HL-60 (cell line): ENCODE results near the gene ARHGAP24.

ENCODE experiments used
- DNase-seq, 2 experiments: peaks; one replicate each; pipeline ENCODE4 v3.0.0-alpha.2; 2010 to 2020; ENCODE audit warnings: low read depth in 1 of 2, low spot score in 1 of 2
- H3K27ac ChIP-seq: fragments of 250-450 bp; sonication (Bioruptor Pico); replicated peaks from 2 replicates; pipeline ENCODE4 v1.5.1; 2020; ENCODE audit warnings: mild to moderate bottlenecking, moderate library complexity
- H3K27me3 ChIP-seq: fragments of 250-450 bp; sonication (Bioruptor Pico); 2 replicates; pipeline ENCODE4 v1.5.1; 2021; ENCODE audit warnings: mild to moderate bottlenecking, moderate library complexity; ENCODE audit not compliant: insufficient read depth, poor library complexity, severe bottlenecking
- H3K4me3 ChIP-seq: replicated peaks from 2 replicates; pipeline ENCODE4 v1.5.1; 2011; ENCODE audit warnings: mild to moderate bottlenecking, control low read depth, low read length; ENCODE audit not compliant: insufficient read depth
- GABPA ChIP-seq: IDR thresholded peaks from 2 replicates; pipeline ENCODE4 v1.6.1; 2012; ENCODE audit warnings: low read depth
- POLR2AphosphoS5 ChIP-seq: IDR thresholded peaks from 2 replicates; pipeline ENCODE4 v1.6.1; 2012; ENCODE audit warnings: low read depth
- SPI1 ChIP-seq: IDR thresholded peaks from 2 replicates; pipeline ENCODE4 v1.6.1; 2012; ENCODE audit warnings: low read depth, mild to moderate bottlenecking, borderline replicate concordance
- TF ChIP-seq, protein P1 (sequence below): IDR thresholded peaks from one replicate; pipeline ENCODE4 v1.5.1; 2011; ENCODE audit warnings: low read length, control low read depth, inconsistent platforms; ENCODE audit not compliant: insufficient read depth
- TF ChIP-seq, protein P2 (sequence below): IDR thresholded peaks from 2 replicates; pipeline ENCODE4 v1.6.1; 2012; ENCODE audit warnings: low read depth; ENCODE audit not compliant: insufficient replicate concordance

Gene ARHGAP24

DNA sequence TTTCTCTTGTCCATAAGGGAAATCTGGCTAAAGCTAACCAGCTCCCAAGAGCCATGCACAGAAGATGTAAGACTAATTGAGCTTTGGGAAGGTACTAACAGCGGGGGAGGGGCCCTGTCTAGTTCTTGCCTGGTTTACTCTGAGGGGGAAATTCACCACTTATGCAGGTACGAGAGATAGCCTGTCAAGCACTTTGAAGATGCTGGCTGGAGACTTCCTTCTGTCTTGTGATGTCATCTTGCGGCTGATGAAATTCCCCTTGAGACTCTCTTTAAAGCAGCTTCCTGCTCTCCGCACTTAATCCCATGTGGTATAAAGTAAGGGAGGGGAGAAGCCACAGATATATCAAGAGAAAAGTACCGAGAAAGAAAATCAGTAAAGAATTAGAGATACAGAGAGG, 539.6 kb downstream of the ARHGAP24 start:
- no peak overlapping the region for H3K27ac ChIP-seq
- H3K27me3 ChIP-seq = no peaks in the 10 kb centered on the region
- no peak for TF ChIP-seq POLR2AphosphoS5
- TF ChIP-seq SPI1 = no peak
- TF ChIP-seq, protein P1, sequence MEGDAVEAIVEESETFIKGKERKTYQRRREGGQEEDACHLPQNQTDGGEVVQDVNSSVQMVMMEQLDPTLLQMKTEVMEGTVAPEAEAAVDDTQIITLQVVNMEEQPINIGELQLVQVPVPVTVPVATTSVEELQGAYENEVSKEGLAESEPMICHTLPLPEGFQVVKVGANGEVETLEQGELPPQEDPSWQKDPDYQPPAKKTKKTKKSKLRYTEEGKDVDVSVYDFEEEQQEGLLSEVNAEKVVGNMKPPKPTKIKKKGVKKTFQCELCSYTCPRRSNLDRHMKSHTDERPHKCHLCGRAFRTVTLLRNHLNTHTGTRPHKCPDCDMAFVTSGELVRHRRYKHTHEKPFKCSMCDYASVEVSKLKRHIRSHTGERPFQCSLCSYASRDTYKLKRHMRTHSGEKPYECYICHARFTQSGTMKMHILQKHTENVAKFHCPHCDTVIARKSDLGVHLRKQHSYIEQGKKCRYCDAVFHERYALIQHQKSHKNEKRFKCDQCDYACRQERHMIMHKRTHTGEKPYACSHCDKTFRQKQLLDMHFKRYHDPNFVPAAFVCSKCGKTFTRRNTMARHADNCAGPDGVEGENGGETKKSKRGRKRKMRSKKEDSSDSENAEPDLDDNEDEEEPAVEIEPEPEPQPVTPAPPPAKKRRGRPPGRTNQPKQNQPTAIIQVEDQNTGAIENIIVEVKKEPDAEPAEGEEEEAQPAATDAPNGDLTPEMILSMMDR = no peak
- TF ChIP-seq, protein P2, sequence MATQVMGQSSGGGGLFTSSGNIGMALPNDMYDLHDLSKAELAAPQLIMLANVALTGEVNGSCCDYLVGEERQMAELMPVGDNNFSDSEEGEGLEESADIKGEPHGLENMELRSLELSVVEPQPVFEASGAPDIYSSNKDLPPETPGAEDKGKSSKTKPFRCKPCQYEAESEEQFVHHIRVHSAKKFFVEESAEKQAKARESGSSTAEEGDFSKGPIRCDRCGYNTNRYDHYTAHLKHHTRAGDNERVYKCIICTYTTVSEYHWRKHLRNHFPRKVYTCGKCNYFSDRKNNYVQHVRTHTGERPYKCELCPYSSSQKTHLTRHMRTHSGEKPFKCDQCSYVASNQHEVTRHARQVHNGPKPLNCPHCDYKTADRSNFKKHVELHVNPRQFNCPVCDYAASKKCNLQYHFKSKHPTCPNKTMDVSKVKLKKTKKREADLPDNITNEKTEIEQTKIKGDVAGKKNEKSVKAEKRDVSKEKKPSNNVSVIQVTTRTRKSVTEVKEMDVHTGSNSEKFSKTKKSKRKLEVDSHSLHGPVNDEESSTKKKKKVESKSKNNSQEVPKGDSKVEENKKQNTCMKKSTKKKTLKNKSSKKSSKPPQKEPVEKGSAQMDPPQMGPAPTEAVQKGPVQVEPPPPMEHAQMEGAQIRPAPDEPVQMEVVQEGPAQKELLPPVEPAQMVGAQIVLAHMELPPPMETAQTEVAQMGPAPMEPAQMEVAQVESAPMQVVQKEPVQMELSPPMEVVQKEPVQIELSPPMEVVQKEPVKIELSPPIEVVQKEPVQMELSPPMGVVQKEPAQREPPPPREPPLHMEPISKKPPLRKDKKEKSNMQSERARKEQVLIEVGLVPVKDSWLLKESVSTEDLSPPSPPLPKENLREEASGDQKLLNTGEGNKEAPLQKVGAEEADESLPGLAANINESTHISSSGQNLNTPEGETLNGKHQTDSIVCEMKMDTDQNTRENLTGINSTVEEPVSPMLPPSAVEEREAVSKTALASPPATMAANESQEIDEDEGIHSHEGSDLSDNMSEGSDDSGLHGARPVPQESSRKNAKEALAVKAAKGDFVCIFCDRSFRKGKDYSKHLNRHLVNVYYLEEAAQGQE = no peak
- no peak for TF ChIP-seq GABPA
- H3K4me3 ChIP-seq = no peak overlapping the region
- DNase-seq = no peak

DNA sequence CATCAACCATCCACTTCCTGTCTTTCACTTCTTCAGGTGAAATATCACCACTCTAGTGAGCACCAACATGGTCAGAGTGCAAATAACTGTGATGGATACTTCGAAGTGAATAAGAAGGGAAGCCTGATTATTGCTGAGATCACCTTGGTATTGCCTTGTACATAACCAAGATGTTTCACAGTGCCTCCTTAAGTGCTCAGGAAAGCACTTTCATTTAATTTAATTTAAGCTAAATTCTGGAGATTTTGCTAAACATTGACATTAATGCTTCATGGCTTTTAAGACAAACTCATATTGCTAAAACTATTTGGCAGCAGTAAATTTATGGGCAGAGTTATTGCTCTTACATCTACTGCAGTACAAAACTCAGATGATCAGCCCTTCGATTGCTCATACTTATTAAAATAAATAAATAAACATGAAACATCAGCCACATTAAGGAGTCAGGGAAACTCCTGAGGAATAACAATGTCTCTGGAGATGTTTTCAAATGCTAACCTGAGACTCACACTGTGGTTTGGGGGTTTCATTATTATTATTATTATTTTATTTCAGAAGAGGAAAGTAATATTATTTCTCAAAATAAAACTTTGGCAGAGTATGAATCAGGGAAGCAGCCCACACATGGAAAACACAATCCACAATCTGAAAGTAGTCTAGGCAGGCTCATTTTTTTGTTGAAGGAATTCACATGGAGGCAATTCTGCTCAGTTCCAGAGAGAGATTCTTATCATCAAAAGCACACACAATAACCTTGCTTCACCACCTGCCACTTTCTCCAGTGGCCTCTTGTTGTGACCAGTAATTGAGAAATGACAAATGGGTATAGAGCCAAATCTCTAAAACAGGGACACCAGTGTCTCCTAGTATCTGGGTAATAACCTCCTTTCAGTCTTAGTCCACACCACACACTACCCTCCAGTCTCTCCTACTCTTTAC, 540.7 kb downstream of the ARHGAP24 start:
- Histone ChIP-seq H3K4me3 (no peak overlapping the region), H3K27me3 (no peaks in the 10 kb centered on the region), H3K27ac (no peak overlapping the region)
- TF ChIP-seq, protein P2 = no peak
- no peak for TF ChIP-seq GABPA
- TF ChIP-seq, protein P1 = no peak
- no peak for TF ChIP-seq SPI1
- TF ChIP-seq POLR2AphosphoS5 = no peak
- DNase-seq = no peak

DNA sequence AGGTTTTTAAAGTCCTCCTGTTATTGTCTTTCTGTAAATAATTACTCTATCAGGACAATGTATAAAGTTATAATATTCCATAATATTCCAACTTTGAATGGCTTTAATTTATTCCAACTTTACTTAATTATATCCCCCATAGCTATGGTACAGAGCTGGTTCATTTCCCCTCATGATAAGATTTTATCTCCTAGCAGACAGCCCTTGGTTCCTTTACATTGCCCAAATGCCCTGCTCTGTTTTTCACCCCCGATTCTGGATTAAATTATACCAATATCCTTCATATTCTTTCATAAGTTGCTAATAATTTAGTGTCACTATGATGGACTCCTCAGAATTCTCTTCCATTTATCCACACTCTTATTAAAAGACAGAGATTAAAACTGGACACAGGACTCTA, 544.4 kb downstream of the ARHGAP24 start:
- no peak overlapping the region for H3K4me3 ChIP-seq
- no peak for DNase-seq
- TF ChIP-seq, protein P2 = no peak
- no peak for TF ChIP-seq GABPA
- no peak for TF ChIP-seq POLR2AphosphoS5
- no peak for TF ChIP-seq SPI1
- TF ChIP-seq, protein P1 = no peak

More for the DNA sequence above, 544.4 kb downstream of the ARHGAP24 start:
- no peak overlapping the region for H3K27ac ChIP-seq
- no peaks in the 10 kb centered on the region for H3K27me3 ChIP-seq
